Naive B cell (primary cell): ENCODE results near the gene UQCRC1. TPM values are rescaled to one million over a fixed set of nuclear protein-coding genes. Genes with fewer than 3 reads are reported as not detected.
A peak's percentile ranks its signal among the peaks of the same experiment; 100 is the strongest.

Source experiments
- ATAC-seq, 2 donors: fragments of 150-1000 bp; cut with Tn5 transposase; 2 replicates each; pipeline ENCODE4 v1.10.0; 2021; ENCODE audit warnings: low read depth in 2 of 2, mild to moderate bottlenecking in 2 of 2, moderate library complexity in 2 of 2
- DNase-seq: peaks from one replicate; pipeline ENCODE4 v3.0.0; 2022
- H3K27ac Mint-ChIP-seq, 6 donors: one replicate each; pipeline ENCODE4 v1.8.0; 2020 to 2022; ENCODE audit warnings: mild to moderate bottlenecking in 6 of 6, mixed read lengths in 6 of 6, moderate library complexity in 5 of 6, inconsistent platforms in 2 of 6
- H3K27me3 Mint-ChIP-seq, 3 donors: one replicate each; pipeline ENCODE4 v1.8.0; 2021 to 2022; ENCODE audit warnings: mixed read lengths in 3 of 3, mild to moderate bottlenecking in 1 of 3
- H3K36me3 Mint-ChIP-seq, 2 donors: one replicate each; pipeline ENCODE4 v1.8.0; 2020 to 2022; ENCODE audit warnings: mixed read lengths in 2 of 2, inconsistent platforms in 1 of 2, mild to moderate bottlenecking in 1 of 2
- H3K4me1 Mint-ChIP-seq, 3 donors: one replicate each; pipeline ENCODE4 v1.8.0; 2020 to 2022; ENCODE audit warnings: mixed read lengths in 3 of 3, inconsistent platforms in 1 of 3, mild to moderate bottlenecking in 1 of 3, moderate library complexity in 1 of 3
- H3K4me3 Mint-ChIP-seq, 8 donors: one replicate each; pipeline ENCODE4 v1.8.0; 2020 to 2022; ENCODE audit warnings: mild to moderate bottlenecking in 8 of 8, mixed read lengths in 8 of 8, moderate library complexity in 8 of 8, inconsistent platforms in 2 of 8
- H3K9me3 Mint-ChIP-seq, 7 donors: one replicate each; pipeline ENCODE4 v1.8.0; 2020 to 2022; ENCODE audit warnings: mixed read lengths in 7 of 7, mild to moderate bottlenecking in 5 of 7, inconsistent platforms in 2 of 7, moderate library complexity in 1 of 7
- polyA plus RNA-seq, 6 donors: library from polyadenylated mRNA; unstranded; fragments of 300-500 nt; fragmentation: Illumina TruSeq; gene quantifications; one replicate each; pipeline ENCODE4 v1.2.3, GENCODE V29; 2021; ENCODE audit warnings: low read depth in 6 of 6

UQCRC1 gene
- polyA plus RNA-seq, 6 donors from 2014 or later = 152 to 385 (median 155) TPM

DNA sequence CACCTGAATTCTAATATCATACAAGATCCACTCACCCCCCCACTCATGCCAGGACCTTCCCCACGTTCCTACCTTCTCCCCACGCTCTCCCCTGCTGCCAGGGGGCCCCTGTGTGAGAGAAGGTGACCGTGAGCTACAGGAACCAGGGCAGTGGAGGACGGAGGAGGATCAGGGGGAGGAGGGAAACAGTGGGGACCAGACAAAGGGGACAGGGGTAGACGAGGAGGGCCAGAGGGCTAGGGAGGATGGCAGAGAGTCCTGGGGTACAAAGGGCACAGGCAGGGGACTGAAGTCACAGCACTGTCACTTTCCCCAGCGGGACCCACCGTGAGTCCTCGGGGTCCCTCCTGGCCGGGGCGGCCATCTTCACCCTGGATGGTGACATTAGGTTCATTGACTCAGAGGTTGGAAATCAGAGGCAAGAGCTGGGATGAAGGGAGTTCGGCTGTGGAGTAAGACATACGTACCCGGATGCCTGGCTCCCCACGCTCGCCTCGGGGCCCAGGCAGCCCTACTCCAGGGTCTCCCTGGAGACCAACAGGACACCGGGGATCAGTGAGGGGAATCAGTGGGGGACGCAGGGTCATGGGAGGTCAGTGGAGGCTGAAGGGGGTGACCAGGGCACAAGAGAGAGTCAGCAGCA lies 39.5 kb downstream of the UQCRC1 start:
- peak overlapping the region in 1 of 6 donors; percentile 95 for H3K27ac Mint-ChIP-seq
- H3K27me3 Mint-ChIP-seq = no peaks in the 10 kb centered on the region
- no peaks in the 10 kb centered on the region for H3K4me1 Mint-ChIP-seq
- ATAC-seq = no peak
- DNase-seq = no peak
- H3K4me3 Mint-ChIP-seq = peak overlapping the region in 1 of 8 donors; percentile 52
- no peaks in the 10 kb centered on the region for H3K9me3 Mint-ChIP-seq
- no peaks in the 10 kb centered on the region for H3K36me3 Mint-ChIP-seq

DNA sequence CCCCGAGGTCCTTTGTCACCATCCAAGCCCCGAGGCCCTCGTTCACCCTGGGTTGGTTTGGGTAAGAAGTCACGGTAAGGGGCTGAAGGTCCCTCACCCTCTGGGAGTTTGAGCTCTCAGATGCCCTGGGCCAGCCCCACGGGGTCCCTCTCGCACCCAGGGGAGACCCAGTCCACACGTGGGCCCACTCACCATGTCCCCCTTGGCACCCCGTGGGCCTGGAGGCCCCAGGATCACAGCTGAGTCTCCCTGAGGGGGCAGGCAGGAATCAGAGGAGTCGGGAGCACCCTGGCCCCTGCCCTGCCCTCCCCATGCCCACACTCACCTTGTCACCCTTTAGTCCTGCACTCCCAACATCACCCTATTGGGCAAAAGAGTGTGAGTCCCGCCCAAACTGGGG lies 40.0 kb downstream of the UQCRC1 start:
- H3K27me3 Mint-ChIP-seq = no peaks in the 10 kb centered on the region
- no peak for DNase-seq
- peak overlapping the region in 1 of 8 donors; percentile 52 for H3K4me3 Mint-ChIP-seq
- H3K4me1 Mint-ChIP-seq = no peaks in the 10 kb centered on the region
- no peak for ATAC-seq
- H3K9me3 Mint-ChIP-seq = no peaks in the 10 kb centered on the region
- H3K36me3 Mint-ChIP-seq = no peaks in the 10 kb centered on the region
- no peak overlapping the region for H3K27ac Mint-ChIP-seq

DNA sequence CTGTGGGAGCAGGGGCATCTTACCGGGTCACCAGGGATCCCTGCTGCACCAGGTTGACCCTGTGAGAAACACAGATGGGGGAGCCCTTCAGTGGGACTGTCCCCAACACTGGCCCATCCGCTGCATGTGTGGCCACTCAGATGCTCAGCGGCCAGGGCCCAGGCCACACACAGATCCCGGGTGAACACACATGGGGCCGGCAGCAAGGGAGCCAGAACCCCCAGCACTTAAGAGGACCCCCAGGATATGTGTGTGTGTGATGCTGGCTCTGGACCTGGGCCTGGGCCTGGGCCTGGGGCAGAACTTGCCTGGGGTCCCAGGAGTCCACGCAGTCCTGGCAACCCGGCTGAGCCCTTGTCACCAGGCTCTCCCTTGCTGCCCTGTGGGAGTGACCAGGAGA lies 41.0 kb downstream of the UQCRC1 start:
- no peaks in the 10 kb centered on the region for H3K36me3 Mint-ChIP-seq
- H3K4me3 Mint-ChIP-seq = no peak overlapping the region
- ATAC-seq (no peak), DNase-seq (no peak)
- H3K9me3 Mint-ChIP-seq = no peaks in the 10 kb centered on the region
- no peaks in the 10 kb centered on the region for H3K4me1 Mint-ChIP-seq
- H3K27ac Mint-ChIP-seq = no peak overlapping the region
- H3K27me3 Mint-ChIP-seq = no peaks in the 10 kb centered on the region

DNA sequence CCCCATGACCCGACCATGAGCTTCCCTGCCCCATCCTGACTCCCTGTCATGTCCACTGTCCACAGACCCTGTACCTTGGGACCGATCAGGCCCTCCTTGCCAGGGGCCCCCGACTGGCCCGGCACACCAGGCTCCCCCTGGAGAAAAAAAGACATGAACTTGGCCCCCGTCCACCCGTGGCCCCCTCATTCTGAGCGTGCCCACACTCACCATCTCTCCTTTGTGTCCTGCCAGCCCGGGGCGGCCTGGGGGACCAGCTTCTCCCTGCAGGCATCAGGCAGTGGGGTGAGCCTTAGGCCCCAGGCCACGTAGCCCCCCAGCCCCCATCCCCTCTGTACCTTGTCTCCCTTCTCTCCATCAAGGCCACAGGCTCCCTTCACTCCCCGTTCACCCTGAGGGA lies 41.9 kb downstream of the UQCRC1 start:
- Mint-ChIP-seq H3K9me3 (no peaks in the 10 kb centered on the region), H3K4me1 (no peaks in the 10 kb centered on the region), H3K27ac (no peak overlapping the region), H3K27me3 (no peaks in the 10 kb centered on the region), H3K4me3 (no peak overlapping the region), H3K36me3 (no peaks in the 10 kb centered on the region)
- ATAC-seq (no peak), DNase-seq (no peak)

DNA sequence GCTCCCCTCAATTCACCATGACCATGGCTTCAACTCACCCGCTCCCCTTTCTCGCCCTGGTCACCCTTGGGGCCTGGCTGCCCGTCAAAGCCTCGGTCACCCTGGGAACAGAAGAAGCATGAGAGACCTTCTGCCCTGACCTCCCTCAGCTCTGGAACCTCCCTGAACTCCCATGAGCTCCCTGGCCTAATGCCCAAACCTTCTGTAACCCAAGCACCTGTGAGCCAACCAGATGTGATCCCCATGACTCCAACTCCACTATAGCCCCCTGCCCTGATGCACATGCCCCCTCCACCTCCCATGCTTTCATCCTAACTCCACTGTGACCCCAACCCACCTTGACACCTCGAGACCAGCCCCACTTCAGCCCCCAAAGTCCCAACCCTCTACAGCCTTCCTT lies 42.4 kb downstream of the UQCRC1 start:
- H3K4me3 Mint-ChIP-seq = no peak overlapping the region
- no peaks in the 10 kb centered on the region for H3K4me1 Mint-ChIP-seq
- no peaks in the 10 kb centered on the region for H3K27me3 Mint-ChIP-seq
- ATAC-seq (no peak), DNase-seq (no peak)
- no peaks in the 10 kb centered on the region for H3K36me3 Mint-ChIP-seq
- no peaks in the 10 kb centered on the region for H3K9me3 Mint-ChIP-seq
- H3K27ac Mint-ChIP-seq = peak overlapping the region in 2 of 6 donors; percentile 77 to 80

DNA sequence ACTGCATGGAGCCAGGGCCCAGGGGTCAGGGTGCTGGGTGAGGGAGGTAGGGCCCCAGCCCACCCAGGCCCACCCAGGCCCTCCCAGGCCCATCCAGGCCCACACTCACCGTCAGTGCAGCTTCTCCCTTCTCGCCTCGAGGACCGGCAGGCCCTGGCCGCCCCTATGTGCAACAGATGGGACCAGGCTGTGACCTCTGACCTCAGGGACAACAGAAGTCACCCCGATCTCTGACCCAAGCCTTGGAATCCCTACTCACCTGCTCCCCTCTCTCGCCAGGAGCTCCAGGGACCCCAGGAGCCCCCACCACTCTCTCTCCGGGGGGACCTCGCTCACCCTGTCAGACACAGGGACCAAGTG lies 43.1 kb downstream of the UQCRC1 start:
- no peaks in the 10 kb centered on the region for H3K36me3 Mint-ChIP-seq
- peak overlapping the region in 1 of 6 donors; percentile 61 for H3K27ac Mint-ChIP-seq

DNA sequence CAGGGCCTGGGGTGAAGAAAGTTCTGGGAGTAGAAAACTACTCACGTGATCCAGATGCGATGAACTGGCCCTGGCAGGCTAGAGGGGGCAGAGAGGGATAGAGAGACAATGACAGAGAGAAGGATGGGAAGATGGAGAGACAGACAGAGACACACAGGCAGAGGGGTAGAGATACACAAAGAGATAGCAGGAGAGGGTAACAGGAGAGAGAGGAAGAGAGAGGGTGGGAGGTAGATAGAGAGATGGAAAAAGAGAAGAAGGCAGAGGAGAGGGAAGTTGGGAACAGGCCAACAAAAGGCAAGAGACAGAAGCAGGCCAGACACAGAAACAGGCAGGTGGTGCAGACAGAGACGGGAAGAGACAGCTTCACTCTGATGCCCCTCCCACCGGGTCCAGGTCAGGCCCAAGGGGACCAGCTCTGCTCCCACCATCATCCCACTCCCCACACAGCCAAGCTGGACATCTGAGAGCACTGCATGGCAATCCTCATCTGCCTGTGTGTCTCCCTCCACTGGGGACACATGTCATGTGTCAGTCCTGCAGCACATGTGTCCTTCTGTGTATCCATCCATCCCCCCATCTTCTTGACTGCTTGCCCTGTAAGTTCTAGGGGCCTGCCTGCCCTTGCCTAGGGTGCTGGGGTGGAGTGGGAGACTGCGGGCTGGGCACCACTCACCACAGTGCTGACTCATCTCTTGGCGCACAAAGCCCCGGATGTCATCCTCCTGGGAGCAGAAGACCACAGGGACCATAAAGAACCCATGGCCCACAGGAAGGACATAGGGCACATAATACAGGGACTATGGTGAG lies 43.6 kb downstream of the UQCRC1 start:
- DNase-seq = no peak
- Mint-ChIP-seq H3K27ac (peak overlapping the region in 4 of 6 donors; percentile 1 to 50 (median 11)), H3K9me3 (no peaks in the 10 kb centered on the region), H3K27me3 (no peaks in the 10 kb centered on the region), H3K4me3 (no peak overlapping the region), H3K36me3 (no peaks in the 10 kb centered on the region), H3K4me1 (peaks cover 0 to 3% (median 0%) of the 10 kb centered on the region in 3 donors)
- no peak for ATAC-seq

More for the DNA sequence above, 43.1 kb downstream of the UQCRC1 start:
- DNase-seq = no peak
- Mint-ChIP-seq H3K4me3 (no peak overlapping the region), H3K27me3 (no peaks in the 10 kb centered on the region), H3K4me1 (no peaks in the 10 kb centered on the region), H3K9me3 (no peaks in the 10 kb centered on the region)
- no peak for ATAC-seq

DNA sequence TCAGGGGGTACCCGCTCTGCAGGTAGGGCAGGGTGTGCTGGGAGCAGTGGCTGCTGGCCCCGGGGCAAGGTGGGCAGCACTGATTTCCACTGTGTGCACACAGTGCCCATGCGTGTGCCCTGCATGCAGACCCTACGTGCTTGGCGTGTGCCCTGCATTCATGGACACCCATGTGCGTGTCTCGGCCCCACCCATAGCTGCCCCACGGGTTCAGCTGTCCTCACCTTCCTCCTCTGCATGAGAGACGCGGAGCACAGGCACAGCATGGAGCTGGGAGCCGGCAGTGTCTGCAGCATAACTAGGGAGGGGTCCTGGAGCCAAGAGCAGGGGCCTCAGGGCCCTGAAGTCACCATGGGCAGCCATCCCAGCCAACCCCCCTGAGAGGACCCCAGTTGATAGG lies 44.3 kb downstream of the UQCRC1 start:
- Mint-ChIP-seq H3K4me3 (no peak overlapping the region), H3K27me3 (no peaks in the 10 kb centered on the region), H3K36me3 (no peaks in the 10 kb centered on the region), H3K4me1 (peaks cover 4 to 9% (median 4%) of the 10 kb centered on the region in 3 donors), H3K27ac (no peak overlapping the region), H3K9me3 (no peaks in the 10 kb centered on the region)
- ATAC-seq (no peak), DNase-seq (no peak)

DNA sequence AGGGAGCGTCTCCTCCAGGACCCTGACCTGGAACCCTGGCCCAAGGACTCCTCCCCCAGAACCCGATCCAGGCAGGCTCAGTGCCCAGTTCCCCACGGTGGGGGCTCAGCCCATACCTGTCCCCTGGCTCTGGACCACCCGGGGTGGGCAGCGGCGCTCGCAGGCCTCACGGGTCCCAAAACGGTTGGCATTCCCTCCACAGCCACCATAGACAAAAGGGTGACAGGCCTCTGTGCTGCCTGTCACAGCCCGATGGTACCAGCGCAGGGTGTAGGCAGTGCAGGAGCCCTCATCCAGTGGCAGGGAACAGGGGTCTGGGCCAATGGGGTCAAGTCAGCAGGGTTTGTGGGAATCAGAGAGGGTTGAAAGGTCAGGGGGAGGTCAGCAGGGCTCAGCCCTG lies 44.8 kb downstream of the UQCRC1 start:
- no peaks in the 10 kb centered on the region for H3K9me3 Mint-ChIP-seq
- ATAC-seq = no peak
- no peaks in the 10 kb centered on the region for H3K27me3 Mint-ChIP-seq
- peaks cover 9 to 14% (median 9%) of the 10 kb centered on the region in 3 donors for H3K4me1 Mint-ChIP-seq
- no peaks in the 10 kb centered on the region for H3K36me3 Mint-ChIP-seq
- no peak overlapping the region for H3K4me3 Mint-ChIP-seq
- DNase-seq = no peak
- no peak overlapping the region for H3K27ac Mint-ChIP-seq

DNA sequence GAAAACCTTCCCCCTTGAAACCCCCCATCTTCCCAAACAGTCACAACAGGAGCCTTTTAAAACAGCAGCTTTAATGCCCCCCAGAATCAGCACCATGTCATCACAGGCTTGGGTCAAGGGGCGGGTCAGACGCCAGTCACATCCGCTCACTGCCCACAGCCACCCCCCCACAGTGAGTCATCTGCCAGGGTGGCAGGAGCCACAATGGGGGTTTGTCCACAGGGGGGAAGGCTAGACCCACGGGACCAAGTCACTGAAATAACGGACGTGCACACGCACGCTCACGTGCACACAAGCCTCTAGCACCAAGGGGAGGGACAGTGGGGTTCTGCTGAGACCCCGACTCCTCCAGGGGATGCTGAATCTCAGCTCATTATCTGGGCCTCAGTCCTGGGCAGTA lies 45.4 kb downstream of the UQCRC1 start:
- H3K27me3 Mint-ChIP-seq = no peaks in the 10 kb centered on the region
- no peaks in the 10 kb centered on the region for H3K9me3 Mint-ChIP-seq
- no peaks in the 10 kb centered on the region for H3K36me3 Mint-ChIP-seq
- H3K27ac Mint-ChIP-seq = no peak overlapping the region
- peaks cover 9 to 19% (median 15%) of the 10 kb centered on the region in 3 donors for H3K4me1 Mint-ChIP-seq
- no peak overlapping the region for H3K4me3 Mint-ChIP-seq
- no peak for DNase-seq
- no peak for ATAC-seq

DNA sequence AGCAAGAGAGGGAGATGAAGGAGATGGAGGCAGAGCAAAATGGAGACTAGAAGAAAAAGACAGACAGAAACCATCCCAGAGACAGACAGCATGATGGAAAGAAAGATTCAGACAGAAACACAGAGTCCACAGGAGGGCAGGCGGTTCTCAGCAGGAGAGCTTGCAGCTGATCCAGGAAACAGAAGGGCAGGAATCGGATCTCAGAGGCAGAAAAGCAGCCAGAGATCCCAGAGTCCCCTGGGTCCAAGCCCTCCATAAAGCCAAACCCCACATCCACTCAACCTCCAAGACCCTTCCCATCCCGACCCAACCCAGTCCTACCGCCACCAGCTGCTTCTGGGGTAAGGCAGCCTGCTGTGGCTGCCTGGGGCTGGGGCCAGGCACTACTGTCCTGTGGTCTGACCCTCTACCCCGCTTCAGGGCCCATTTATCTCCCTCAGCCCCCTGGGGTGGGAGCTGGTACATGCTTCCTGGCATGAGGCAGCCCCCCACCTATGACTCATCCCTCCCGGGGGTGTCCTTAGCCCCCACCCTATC lies 46.0 kb downstream of the UQCRC1 start, which contains the start of gene UCN2:
UCN2 (minus strand) TSS at position 400 of the 537 bp plus-strand sequence. CDS start 657 bp downstream, outside the sequence.
- Mint-ChIP-seq H3K4me3 (peak within 1 kb of the TSS in 1 of 8 donors; percentile 7), H3K27ac (peak within 1 kb of the TSS in 1 of 6 donors; percentile 6), H3K4me1 (peaks cover 15 to 25% (median 19%) of the 10 kb centered on the region in 3 donors), H3K9me3 (no peaks in the 10 kb centered on the region), H3K27me3 (no peaks in the 10 kb centered on the region), H3K36me3 (no peaks in the 10 kb centered on the region)
- DNase-seq (no peak), ATAC-seq (no peak)

DNA sequence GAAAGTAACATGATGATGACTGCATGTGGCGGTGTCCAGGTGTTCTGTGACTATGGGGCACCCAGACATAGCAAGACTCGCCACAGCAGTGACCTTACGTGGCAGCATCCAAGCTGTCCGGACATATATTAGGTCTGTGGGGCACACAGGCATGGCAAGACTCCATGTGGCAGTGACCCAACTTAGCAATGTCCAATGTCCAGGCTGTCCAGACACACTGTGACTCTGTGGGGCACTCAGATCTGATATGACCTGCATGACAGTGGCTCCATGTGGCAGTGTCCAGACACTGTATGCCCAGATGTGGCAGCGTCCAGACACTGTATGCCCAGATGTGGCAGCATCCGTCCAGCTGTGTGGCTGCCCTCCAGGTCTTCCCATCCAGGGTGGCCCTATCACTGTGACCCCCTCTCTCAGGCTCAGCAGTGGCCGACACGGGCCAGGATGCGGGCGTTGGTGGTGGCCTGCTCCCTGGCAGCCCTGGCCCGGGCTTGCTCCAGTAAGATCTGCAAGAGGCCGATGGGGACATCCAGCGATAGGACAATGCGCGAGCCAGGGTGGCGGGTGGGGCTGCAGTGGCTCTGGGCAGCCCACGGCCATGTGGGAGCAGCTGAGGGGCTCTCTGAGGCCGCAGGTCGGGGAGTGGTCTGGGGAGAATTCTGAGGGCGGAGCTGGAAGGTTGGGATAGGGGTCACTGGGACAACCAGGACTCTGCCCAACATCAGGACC lies 46.9 kb downstream of the UQCRC1 start:
- H3K4me3 Mint-ChIP-seq = no peak overlapping the region
- H3K27ac Mint-ChIP-seq = peak overlapping the region in 1 of 6 donors; percentile 14
- H3K27me3 Mint-ChIP-seq = no peaks in the 10 kb centered on the region

DNA sequence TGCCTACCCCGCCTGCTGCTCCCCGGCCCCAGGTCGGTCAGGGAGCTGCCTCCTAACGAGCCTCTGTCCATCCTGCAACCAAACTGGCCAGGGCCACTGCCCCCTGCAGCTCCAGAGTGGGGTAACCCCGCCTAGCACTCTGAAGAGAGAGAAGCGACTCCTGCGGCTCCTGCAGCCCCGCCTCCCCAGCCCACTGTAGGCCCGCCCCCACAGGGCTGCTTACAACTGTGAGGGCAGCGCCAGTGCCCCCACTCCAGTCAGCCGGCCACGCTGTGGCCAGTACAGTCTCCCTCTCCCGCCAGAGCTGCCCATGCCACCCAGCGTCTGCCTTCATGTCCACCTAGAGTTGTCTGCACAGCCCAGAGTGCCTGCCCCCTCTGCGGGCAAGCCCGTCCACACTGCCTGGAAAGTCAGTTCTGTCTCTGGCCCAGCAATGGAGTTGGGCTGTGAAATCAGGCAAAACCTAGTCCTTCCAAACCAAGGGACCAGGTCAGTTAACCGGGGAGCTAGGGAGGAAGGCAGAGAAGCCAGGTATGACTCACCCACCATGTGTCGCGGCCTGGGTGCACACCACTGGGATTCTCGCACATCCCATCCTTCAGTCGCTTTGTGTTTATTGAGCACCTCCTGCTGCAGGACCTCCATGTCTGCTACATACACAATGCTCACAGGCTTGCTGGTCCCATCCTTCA lies 48.3 kb downstream of the UQCRC1 start:
- ATAC-seq (no peak), DNase-seq (no peak)
- H3K27ac Mint-ChIP-seq = no peak overlapping the region
- H3K27me3 Mint-ChIP-seq = no peaks in the 10 kb centered on the region
- no peaks in the 10 kb centered on the region for H3K9me3 Mint-ChIP-seq
- H3K4me1 Mint-ChIP-seq = peaks cover 34 to 40% (median 34%) of the 10 kb centered on the region in 3 donors
- peak overlapping the region in 2 of 8 donors; percentile 20 to 27 for H3K4me3 Mint-ChIP-seq
- H3K36me3 Mint-ChIP-seq = no peaks in the 10 kb centered on the region

More for the DNA sequence above, 46.9 kb downstream of the UQCRC1 start:
- Mint-ChIP-seq H3K9me3 (no peaks in the 10 kb centered on the region), H3K36me3 (no peaks in the 10 kb centered on the region), H3K4me1 (peaks cover 22 to 34% (median 25%) of the 10 kb centered on the region in 3 donors)
- DNase-seq = no peak
- ATAC-seq = no peak
